ENCODE measurements around the gene GORASP2.

GORASP2 gene

GRCh38 chr2:170930991-170931266, 1.9 kb downstream of the GORASP2 start:
- TF ChIP-seq ZNF184 (tag by site-specific recombination; IDR thresholded peaks at IDR 0.05) (no peak), ZNF221 (tag by site-specific recombination; IDR thresholded peaks at IDR 0.05; ENCODE audit: borderline replicate concordance) (no peak), ZNF391 (tag by site-specific recombination; IDR thresholded peaks at IDR 0.05; ENCODE audit: borderline replicate concordance, low read depth) (no peak), ZNF138 (tag by site-specific recombination; IDR thresholded peaks at IDR 0.05; ENCODE audit: borderline replicate concordance) (no peak), ZIC2 (tag by site-specific recombination; IDR thresholded peaks at IDR 0.05) (no peak), ZNF121 (tag by site-specific recombination; IDR thresholded peaks at IDR 0.05) (no peak), SP2 (tag by site-specific recombination; IDR thresholded peaks at IDR 0.05) (no peak), ZNF335 (tag by site-specific recombination; conservative IDR thresholded peaks at IDR 0.05) (no peak), SP3 (tag by site-specific recombination; IDR thresholded peaks at IDR 0.05) (no peak), ZNF16 (tag by site-specific recombination; IDR thresholded peaks at IDR 0.05; ENCODE audit: low read depth) (no peak)
- ChIA-PET POLR2A (interaction anchor here (1.4 kb wide), 1 partner anchor 41 kb away, joined by 3 read pairs; no protein-coding TSS in a partner anchor), CTCF (interaction anchor here (0.7 to 2.2 kb wide), 4 partner anchors 42 to 120 kb away, joined by 3 to 8 read pairs (median 4); no protein-coding TSS in a partner anchor)

GRCh38 chr2:170932166-170932565, 3.1 kb downstream of the GORASP2 start:
- ChIA-PET POLR2A (no interaction called here), CTCF (interaction anchor here (0.7 kb wide), 1 partner anchor 97 kb away, joined by 3 read pairs; no protein-coding TSS in a partner anchor)
- Histone ChIP-seq H3K4me1 (ENCODE audit: control insufficient read depth, insufficient read depth, low read length) (peaks cover 4% of the 10 kb centered on the region; the same call in 1 of the 2 replicates), H3K27ac (ENCODE audit: extremely low read depth, low read depth, low read length) (no peak overlapping the region), H3K36me3 (ENCODE audit: control insufficient read depth in 2 of 2, insufficient read depth in 1 of 2, low read length in 2 of 2) (peaks cover 4 to 25% of the 10 kb centered on the region in 2 experiments; a peak in 2 of 3 replicates), H3K4me3 (ENCODE audit: low read depth, low read length) (no peak overlapping the region), H3K9me3 (ENCODE audit: control insufficient read depth, insufficient read depth, low read depth, low read length) (no peaks in the 10 kb centered on the region)
- TF ChIP-seq ZNF692 (tag by site-specific recombination; IDR thresholded peaks at IDR 0.05) (no peak), ZBTB17 (tag by site-specific recombination; IDR thresholded peaks at IDR 0.05) (peak; percentile 42; the same call in 1 of the 2 replicates)

More at GRCh38 chr2:170930991-170931266, 1.9 kb downstream of the GORASP2 start:
- Histone ChIP-seq H3K27ac (ENCODE audit: extremely low read depth, low read depth, low read length) (no peak overlapping the region), H3K4me1 (ENCODE audit: control insufficient read depth, insufficient read depth, low read length) (peaks cover 4% of the 10 kb centered on the region; the same call in 1 of the 2 replicates), H3K9me3 (ENCODE audit: control insufficient read depth, insufficient read depth, low read depth, low read length) (no peaks in the 10 kb centered on the region), H3K36me3 (ENCODE audit: control insufficient read depth in 2 of 2, insufficient read depth in 1 of 2, low read length in 2 of 2) (peaks cover 4 to 18% of the 10 kb centered on the region in 2 experiments; a peak in 2 of 3 replicates), H3K4me3 (ENCODE audit: low read depth, low read length) (peak overlapping the region; percentile 94; the same call in 1 of the 2 replicates)

- peaks cover 4 to 33% of the 10 kb centered on the region in 2 experiments; a peak in 2 of 3 replicates for H3K36me3 ChIP-seq (ENCODE audit: control insufficient read depth in 2 of 2, insufficient read depth in 1 of 2, low read length in 2 of 2)
- no peak overlapping the region for H3K27ac ChIP-seq (ENCODE audit: extremely low read depth, low read depth, low read length)
- POLR2A ChIA-PET = no interaction called here
- peaks cover 4% of the 10 kb centered on the region; the same call in 1 of the 2 replicates for H3K4me1 ChIP-seq (ENCODE audit: control insufficient read depth, insufficient read depth, low read length)
- TF ChIP-seq ZNF777 (tag by site-specific recombination; IDR thresholded peaks at IDR 0.05; ENCODE audit: borderline replicate concordance) (no peak), ZNF548 (tag by site-specific recombination; IDR thresholded peaks at IDR 0.05) (no peak), ZNF707 (tag by site-specific recombination; IDR thresholded peaks at IDR 0.05) (no peak), TCF7L2 (IDR thresholded peaks at IDR 0.05; ENCODE audit: borderline replicate concordance, low read depth, low read length) (no peak), SCRT2 (tag by site-specific recombination; IDR thresholded peaks at IDR 0.05) (no peak), PRDM2 (tag by site-specific recombination; IDR thresholded peaks at IDR 0.05; ENCODE audit: borderline replicate concordance) (no peak)
- CTCF ChIA-PET = interaction anchor here (0.7 kb wide), 1 partner anchor 26 kb away, joined by 3 read pairs; no protein-coding TSS in a partner anchor
- no peak overlapping the region for H3K4me3 ChIP-seq (ENCODE audit: low read depth, low read length)
- no peaks in the 10 kb centered on the region for H3K9me3 ChIP-seq (ENCODE audit: control insufficient read depth, insufficient read depth, low read depth, low read length)
Measured at GRCh38 chr2:170932948-170933347, 3.9 kb downstream of the GORASP2 start.
